Activated CD4-positive, alpha-beta T cell treated with anti-CD3 and anti-CD28 coated beads for 4 hours (primary cell): Measurements from ENCODE around the gene LLGL2.

ENCODE experiments used
- DNase-seq, 2 donors: peaks; one replicate each; pipeline ENCODE4 v3.0.0-alpha.2; 2020

Gene LLGL2

DNA sequence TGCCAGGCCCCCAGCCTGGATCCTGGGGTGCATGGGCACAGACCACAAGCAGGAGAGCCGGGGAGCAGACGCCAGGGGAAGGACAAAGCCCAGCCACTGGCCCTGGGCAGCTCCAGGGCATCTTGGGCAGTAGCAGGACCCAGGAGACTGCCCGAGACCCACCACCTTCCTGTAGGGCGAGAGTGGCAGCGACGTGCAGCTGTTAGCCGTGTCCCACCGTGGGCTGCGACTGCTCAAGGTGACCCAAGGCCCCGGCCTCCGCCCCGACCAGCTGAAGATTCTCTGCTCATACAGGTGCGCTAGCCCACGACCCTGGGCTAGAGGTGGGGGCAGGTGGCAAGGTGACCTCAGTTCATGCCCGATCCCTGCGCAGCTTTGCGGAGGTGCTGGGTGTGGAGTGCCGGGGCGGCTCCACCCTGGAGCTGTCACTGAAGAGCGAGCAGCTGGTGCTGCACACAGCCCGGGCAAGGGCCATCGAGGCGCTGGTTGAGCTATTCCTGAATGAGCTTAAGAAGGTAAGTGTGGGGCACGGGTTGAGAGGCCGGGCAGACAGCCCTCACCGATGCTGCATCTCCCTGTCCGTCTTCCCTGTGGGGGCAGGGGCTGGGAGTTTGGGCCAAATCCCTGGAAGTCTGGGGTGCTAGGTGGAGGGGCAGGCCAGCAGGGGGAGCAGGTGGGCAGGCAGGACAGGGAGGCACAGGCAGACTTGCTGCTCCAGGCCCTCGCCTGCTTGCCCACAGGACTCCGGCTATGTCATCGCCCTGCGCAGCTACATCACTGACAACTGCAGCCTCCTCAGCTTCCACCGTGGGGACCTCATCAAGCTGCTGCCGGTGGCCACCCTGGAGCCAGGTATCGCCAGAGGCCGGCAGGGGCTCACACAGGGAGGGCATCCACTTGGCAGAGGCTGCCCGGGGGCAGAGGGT, 94.3 kb downstream of the LLGL2 start:
- no peak for DNase-seq

GRCh38 chr17:75621489-75621888, 96.0 kb downstream of the LLGL2 start:
- no peak for DNase-seq

DNA sequence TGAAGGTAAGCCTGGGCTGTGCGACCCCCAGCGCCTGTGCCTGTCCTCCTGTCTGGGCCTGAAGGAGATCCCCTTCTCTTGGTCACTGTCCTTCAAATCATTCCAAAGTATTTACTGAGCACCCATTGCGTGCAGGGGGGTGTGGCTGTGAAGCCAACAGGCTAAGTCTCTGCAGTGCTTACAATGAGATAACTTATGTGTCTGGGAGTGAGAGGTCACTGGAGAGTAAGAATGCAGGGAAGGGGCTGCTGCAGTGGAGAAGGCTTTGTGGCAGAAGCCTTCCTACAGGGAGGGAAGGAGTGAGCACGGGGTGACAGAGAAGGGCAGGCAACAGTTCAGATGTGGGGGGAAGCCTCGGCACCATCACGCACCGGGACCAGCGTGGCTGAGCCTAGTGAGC, 96.6 kb downstream of the LLGL2 start:
- DNase-seq, result no peak

GRCh38 chr17:75622771-75623273, 97.3 kb downstream of the LLGL2 start:
- DNase-seq, result no peak

DNA sequence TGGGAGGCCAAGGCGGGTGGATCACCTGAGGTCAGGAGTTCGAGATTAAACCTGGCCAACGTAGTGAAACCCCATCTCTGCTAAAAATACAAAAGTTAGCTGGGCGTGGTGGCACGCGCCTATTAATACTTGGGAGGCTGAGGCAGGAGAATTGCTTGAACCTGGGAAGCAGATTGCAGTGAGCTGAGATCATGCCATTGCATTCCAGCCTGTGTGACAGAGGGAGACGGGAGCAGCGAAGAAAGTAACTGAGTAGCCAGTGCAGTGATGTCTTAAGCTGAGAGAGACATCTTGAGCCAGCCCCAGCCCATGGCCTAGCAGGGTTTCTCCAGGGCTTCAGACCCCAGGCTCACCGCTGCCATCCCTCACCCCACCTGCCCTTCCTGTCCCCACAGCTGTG, 97.9 kb downstream of the LLGL2 start:
- DNase-seq, result no peak

DNA sequence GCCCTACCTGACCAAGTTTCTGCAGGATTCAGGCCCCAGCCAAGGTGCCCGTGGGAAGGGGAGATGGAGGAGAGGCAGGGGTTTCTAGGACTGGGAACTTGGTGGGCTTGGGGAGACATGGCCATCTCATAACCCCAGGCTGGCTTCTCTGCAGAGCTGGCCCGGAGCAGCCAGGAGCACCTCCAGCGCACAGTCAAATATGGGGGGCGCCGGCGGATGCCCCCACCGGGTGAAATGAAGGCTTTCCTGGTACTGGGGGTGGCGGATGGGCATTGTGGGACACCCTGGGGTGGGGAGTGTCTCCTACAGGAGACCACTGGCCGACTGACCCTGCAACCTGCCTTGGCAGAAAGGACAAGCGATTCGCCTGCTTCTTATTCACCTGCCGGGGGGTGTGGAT, 98.5 kb downstream of the LLGL2 start:
- no peak for DNase-seq
